ENCODE results near the gene MYCL.

MYCL gene

GRCh38 chr1:39895731-39896480 lies 5.8 kb downstream of the MYCL start:
- TF ChIP-seq, protein P1, sequence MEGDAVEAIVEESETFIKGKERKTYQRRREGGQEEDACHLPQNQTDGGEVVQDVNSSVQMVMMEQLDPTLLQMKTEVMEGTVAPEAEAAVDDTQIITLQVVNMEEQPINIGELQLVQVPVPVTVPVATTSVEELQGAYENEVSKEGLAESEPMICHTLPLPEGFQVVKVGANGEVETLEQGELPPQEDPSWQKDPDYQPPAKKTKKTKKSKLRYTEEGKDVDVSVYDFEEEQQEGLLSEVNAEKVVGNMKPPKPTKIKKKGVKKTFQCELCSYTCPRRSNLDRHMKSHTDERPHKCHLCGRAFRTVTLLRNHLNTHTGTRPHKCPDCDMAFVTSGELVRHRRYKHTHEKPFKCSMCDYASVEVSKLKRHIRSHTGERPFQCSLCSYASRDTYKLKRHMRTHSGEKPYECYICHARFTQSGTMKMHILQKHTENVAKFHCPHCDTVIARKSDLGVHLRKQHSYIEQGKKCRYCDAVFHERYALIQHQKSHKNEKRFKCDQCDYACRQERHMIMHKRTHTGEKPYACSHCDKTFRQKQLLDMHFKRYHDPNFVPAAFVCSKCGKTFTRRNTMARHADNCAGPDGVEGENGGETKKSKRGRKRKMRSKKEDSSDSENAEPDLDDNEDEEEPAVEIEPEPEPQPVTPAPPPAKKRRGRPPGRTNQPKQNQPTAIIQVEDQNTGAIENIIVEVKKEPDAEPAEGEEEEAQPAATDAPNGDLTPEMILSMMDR (IDR thresholded peaks at IDR 0.05), result no peak
- no peak for DNase-seq (ENCODE audit: low spot score)
- Histone ChIP-seq H3K4me3 (no peak overlapping the region), H3K27ac (no peak overlapping the region)

- H3K27ac ChIP-seq, result no peak overlapping the region
- no peak overlapping the region for H3K4me3 ChIP-seq
- TF ChIP-seq, protein P1 (IDR thresholded peaks at IDR 0.05), result no peak
- no peak for DNase-seq (ENCODE audit: low spot score)
These were observed 6.7 kb downstream of the MYCL start for GRCh38 chr1:39894884-39895495.

DNA sequence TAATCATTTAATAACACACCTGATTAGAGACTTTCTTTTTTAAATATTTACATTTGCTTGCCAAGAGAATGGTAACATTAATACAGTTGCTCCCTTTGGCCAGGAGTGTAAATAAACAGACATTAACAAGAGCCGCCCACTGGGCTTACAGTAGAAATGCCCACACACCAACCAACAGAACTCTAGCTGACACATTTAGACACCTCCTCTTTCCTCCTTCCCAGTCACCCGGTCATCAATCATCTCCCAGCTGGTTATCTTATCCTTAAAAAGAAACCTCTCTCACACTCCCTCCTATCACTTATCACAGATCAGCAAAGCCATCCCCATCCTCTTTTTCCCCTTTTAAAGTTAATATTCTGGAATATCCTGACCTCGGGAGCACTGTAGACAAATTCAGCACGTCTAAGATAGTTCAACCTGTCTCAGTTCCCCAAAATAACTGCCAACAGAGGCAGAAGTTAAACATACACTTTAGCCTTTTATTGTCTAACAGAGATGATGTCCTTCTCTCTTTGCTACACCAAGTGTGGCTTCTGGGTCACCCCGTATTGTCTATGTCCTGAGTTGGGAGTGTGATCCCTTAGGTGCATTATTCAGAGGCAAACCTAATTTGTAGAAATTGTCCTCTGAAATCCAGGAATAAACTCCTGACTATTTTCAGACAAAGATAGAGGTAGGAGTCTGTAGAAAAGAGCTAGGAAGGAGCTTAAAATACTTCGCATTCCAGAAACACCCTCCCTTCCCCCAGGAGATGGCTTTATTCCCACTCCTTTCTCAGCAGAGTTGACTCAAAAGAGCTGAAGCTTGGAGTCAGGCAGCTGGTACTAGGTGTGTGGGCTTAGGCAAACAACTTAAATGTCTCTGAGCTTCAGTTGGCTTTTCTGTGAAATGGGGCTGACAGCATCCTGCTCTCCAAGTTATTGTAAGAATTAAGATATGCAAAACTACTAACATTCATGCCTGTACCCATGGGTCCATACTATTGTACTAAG lies 8.8 kb downstream of the MYCL start:
- DNase-seq (ENCODE audit: low spot score), result no peak
- TF ChIP-seq, protein P1 (IDR thresholded peaks at IDR 0.05), result no peak
- H3K27ac ChIP-seq, result no peak overlapping the region
- H3K4me3 ChIP-seq, result no peak overlapping the region

GRCh38 chr1:39890880-39891279 lies 10.8 kb downstream of the MYCL start:
- DNase-seq (ENCODE audit: low spot score), result no peak
- TF ChIP-seq, protein P1 (IDR thresholded peaks at IDR 0.05), result no peak
- Histone ChIP-seq H3K4me3 (no peak overlapping the region), H3K27ac (no peak overlapping the region)

- TF ChIP-seq, protein P1 (IDR thresholded peaks at IDR 0.05), result no peak
- no peak for DNase-seq (ENCODE audit: low spot score)
- Histone ChIP-seq H3K4me3 (no peak overlapping the region), H3K27ac (no peak overlapping the region)
These were observed 11.4 kb downstream of the MYCL start for GRCh38 chr1:39890273-39890672.

GRCh38 chr1:39886757-39887231 lies 14.9 kb downstream of the MYCL start:
- TF ChIP-seq, protein P1 (IDR thresholded peaks at IDR 0.05), result no peak
- no peak overlapping the region for H3K27ac ChIP-seq
- DNase-seq (ENCODE audit: low spot score), result no peak
- H3K4me3 ChIP-seq, result no peak overlapping the region
